Smooth muscle cell (in vitro differentiated cells): Measurements from ENCODE around the gene DNAI2. TPM values are rescaled to one million over a fixed set of nuclear protein-coding genes. Genes with fewer than 3 reads are reported as not detected.
"Not testable (repeated sequence)": the region's sequence is repeated elsewhere in the genome, so short reads cannot be mapped to it uniquely, and the experiment has no call there.

Experiments
- DNase-seq: peaks from one replicate; lab custom pipeline; 2025; ENCODE audit not compliant: unreplicated experiment; lab: John Stamatoyannopoulos, UW
- H2AFZ ChIP-seq: fragments of 200-600 bp; sonication (generic); 2 replicates; pipeline ENCODE4 v1.6.0; 2016; ENCODE audit warnings: antibody characterized with exemption, low read depth, mild to moderate bottlenecking
- H3F3A ChIP-seq: fragments of 200-600 bp; sonication (generic); 2 replicates; pipeline ENCODE4 v1.6.0; 2017; ENCODE audit warnings: antibody characterized with exemption, low read depth
- H3K27ac ChIP-seq: fragments of 200-600 bp; sonication (generic); 2 replicates; pipeline ENCODE4 v1.5.1; 2016; ENCODE audit warnings: low read depth, mild to moderate bottlenecking
- H3K27me3 ChIP-seq: fragments of 200-600 bp; sonication (generic); 2 replicates; pipeline ENCODE4 v1.6.1; 2016; ENCODE audit warnings: low read depth, mild to moderate bottlenecking
- H3K36me3 ChIP-seq: fragments of 200-600 bp; sonication (generic); 2 replicates; pipeline ENCODE4 v1.5.1; 2016; ENCODE audit warnings: low read depth
- H3K4me1 ChIP-seq: fragments of 200-600 bp; sonication (generic); 2 replicates; pipeline ENCODE4 v1.5.1; 2016; ENCODE audit warnings: low read depth
- H3K4me2 ChIP-seq: fragments of 200-600 bp; sonication (generic); 2 replicates; pipeline ENCODE4 v1.6.0; 2016; ENCODE audit warnings: mild to moderate bottlenecking
- H3K4me3 ChIP-seq: fragments of 200-600 bp; sonication (generic); 2 replicates; pipeline ENCODE4 v1.5.1; 2016; ENCODE audit warnings: mild to moderate bottlenecking
- H3K79me2 ChIP-seq: fragments of 200-600 bp; sonication (generic); 2 replicates; pipeline ENCODE4 v1.6.0; 2016; ENCODE audit warnings: low read depth, mild to moderate bottlenecking
- H3K9ac ChIP-seq: fragments of 200-600 bp; sonication (generic); 2 replicates; pipeline ENCODE4 v1.6.0; 2016; ENCODE audit warnings: low read depth
- H3K9me3 ChIP-seq: fragments of 200-600 bp; sonication (generic); replicated peaks from 2 replicates; pipeline ENCODE4 v1.5.1; 2016; ENCODE audit warnings: low read depth
- H4K20me1 ChIP-seq: fragments of 200-600 bp; sonication (generic); 2 replicates; pipeline ENCODE4 v1.6.0; 2016; ENCODE audit warnings: low read depth
- WGBS: methylation state at CpG from one replicate; pipeline ENCODE4 v1.1.7; 2016; ENCODE audit warnings: low lambda C conversion rate; 5-methylcytosine and 5-hydroxymethylcytosine counted together
- polyA plus RNA-seq: library from polyadenylated mRNA; unstranded; fragments of >200 nt; fragmentation: Nextera tagmentation; extraction: Ambion mirVana; gene quantifications from 2 replicates; pipeline ENCODE4 v1.2.1, GENCODE V29; 2016
- total RNA-seq: library from RNA; depleted of rRNA; stranded (reverse); fragments of >200 nt; gene quantifications from 2 replicates; pipeline ENCODE4 v1.2.3, GENCODE V29; 2014
- TF ChIP-seq, protein P1 (sequence below): fragments of 200-600 bp; sonication (generic); IDR thresholded peaks from 2 replicates; pipeline ENCODE4 v1.5.1; 2017; ENCODE audit warnings: borderline replicate concordance, mild to moderate bottlenecking, antibody characterized with exemption; ENCODE audit not compliant: insufficient read depth, poor library complexity, severe bottlenecking

Gene DNAI2
- total and polyA plus RNA-seq, 2 experiments from 2014 or later, result not detected

DNA sequence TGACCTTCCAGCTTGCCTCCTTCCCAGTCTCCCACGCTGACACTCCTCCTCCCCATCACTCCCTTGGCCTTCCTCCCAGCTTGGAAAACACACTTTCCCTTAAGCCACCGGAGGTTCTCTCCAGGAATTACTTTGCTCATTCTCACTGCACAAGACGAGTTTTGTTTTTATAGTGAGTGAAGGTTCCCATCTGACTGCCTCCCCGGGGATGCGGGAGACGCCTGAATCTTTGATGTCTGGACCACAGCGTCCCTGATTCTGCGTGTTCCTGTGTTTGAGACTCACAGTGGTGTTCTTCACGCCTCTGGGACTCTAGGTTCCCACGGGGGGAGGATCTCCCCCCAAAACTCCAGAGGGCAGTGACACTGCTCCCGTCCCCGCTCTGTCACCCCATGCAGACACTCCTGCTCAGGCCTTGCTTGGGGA lies 2.0 kb downstream of the DNAI2 start:
- H3K9ac ChIP-seq, result no peak overlapping the region
- no peak overlapping the region for H2AFZ ChIP-seq
- H3K79me2 ChIP-seq, result no peaks in the 10 kb centered on the region
- H3K36me3 ChIP-seq, result no peaks in the 10 kb centered on the region
- H3K4me1 ChIP-seq, result peaks cover 18% of the 10 kb centered on the region
- WGBS, result 89% methylated on average over 12 of the region's 12 CpGs
- no peaks in the 10 kb centered on the region for H4K20me1 ChIP-seq
- peaks cover 25% of the 10 kb centered on the region for H3K27me3 ChIP-seq
- no peak overlapping the region for H3K4me2 ChIP-seq
- TF ChIP-seq, protein P1, sequence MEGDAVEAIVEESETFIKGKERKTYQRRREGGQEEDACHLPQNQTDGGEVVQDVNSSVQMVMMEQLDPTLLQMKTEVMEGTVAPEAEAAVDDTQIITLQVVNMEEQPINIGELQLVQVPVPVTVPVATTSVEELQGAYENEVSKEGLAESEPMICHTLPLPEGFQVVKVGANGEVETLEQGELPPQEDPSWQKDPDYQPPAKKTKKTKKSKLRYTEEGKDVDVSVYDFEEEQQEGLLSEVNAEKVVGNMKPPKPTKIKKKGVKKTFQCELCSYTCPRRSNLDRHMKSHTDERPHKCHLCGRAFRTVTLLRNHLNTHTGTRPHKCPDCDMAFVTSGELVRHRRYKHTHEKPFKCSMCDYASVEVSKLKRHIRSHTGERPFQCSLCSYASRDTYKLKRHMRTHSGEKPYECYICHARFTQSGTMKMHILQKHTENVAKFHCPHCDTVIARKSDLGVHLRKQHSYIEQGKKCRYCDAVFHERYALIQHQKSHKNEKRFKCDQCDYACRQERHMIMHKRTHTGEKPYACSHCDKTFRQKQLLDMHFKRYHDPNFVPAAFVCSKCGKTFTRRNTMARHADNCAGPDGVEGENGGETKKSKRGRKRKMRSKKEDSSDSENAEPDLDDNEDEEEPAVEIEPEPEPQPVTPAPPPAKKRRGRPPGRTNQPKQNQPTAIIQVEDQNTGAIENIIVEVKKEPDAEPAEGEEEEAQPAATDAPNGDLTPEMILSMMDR, result no peak
- no peak overlapping the region for H3K4me3 ChIP-seq
- H3F3A ChIP-seq, result no peaks in the 10 kb centered on the region
- no peak for DNase-seq
- no peaks in the 10 kb centered on the region for H3K9me3 ChIP-seq
- H3K27ac ChIP-seq, result no peak overlapping the region

DNA sequence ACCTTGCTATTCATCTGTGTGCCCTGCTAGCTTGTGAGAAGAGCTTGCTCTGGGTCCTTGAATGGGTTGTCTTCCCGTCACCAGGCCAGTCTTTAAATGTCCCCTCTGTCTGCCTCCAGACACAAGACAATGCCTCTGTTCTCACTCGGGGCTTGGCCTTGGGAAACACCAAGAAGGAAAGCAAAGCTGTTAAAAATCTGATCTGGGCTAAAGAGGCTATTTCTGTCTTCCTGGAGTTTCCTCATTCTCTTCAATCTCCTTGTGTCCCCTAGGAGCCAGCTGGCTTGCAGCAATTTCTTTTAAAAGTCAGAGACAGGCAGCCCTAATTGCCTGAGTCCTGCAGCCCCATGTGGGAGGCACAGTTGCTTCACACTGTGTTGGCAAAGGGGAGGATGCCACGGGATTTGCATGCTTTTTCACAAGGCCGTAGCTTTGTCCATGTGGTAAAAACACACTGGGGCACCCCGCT lies 2.5 kb downstream of the DNAI2 start:
- 64% methylated on average over 5 of the region's 5 CpGs for WGBS
- TF ChIP-seq, protein P1, result no peak
- H3K27ac ChIP-seq, result no peak overlapping the region

DNA sequence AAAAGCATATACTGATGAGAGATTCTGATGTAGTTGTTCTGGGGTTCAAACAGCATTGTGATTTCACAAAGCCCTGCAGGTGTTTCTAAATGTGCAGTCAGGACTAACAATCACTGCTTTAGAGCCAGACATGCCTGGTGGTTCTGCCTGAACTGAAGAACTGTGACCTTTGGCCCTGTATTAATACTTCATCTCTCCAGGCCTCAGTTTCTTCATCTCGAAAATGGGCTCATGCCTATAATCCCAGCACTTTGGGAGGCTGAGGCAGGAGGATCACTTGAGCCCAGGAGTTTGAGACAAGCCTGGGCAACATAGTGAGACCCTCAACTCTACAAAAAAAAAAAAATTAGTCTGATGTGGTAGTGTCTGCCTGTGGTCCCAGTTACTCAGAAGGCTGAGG lies 3.9 kb downstream of the DNAI2 start:
- no peaks in the 10 kb centered on the region for H3K36me3 ChIP-seq
- no peaks in the 10 kb centered on the region for H3K79me2 ChIP-seq
- no peak for DNase-seq
- H3K27me3 ChIP-seq, result peaks cover 25% of the 10 kb centered on the region
- H3K9me3 ChIP-seq, result no peaks in the 10 kb centered on the region
- H3K4me1 ChIP-seq, result peaks cover 10% of the 10 kb centered on the region
- TF ChIP-seq, protein P1, result no peak
- 80% methylated on average over 1 of the region's 1 CpG for WGBS
- no peak overlapping the region for H2AFZ ChIP-seq
- H3K4me3 ChIP-seq, result no peak overlapping the region
- H3F3A ChIP-seq, result no peaks in the 10 kb centered on the region
- no peak overlapping the region for H3K27ac ChIP-seq
- H3K4me2 ChIP-seq, result no peak overlapping the region
- H4K20me1 ChIP-seq, result no peaks in the 10 kb centered on the region
- no peak overlapping the region for H3K9ac ChIP-seq

More for the DNA sequence above, 2.5 kb downstream of the DNAI2 start:
- no peak overlapping the region for H3K4me3 ChIP-seq
- H3F3A ChIP-seq, result no peaks in the 10 kb centered on the region
- peaks cover 25% of the 10 kb centered on the region for H3K27me3 ChIP-seq
- peaks cover 18% of the 10 kb centered on the region for H3K4me1 ChIP-seq
- no peaks in the 10 kb centered on the region for H3K36me3 ChIP-seq
- no peaks in the 10 kb centered on the region for H4K20me1 ChIP-seq
- H3K9me3 ChIP-seq, result no peaks in the 10 kb centered on the region
- no peaks in the 10 kb centered on the region for H3K79me2 ChIP-seq
- H3K4me2 ChIP-seq, result no peak overlapping the region
- H3K9ac ChIP-seq, result no peak overlapping the region
- DNase-seq, result no peak
- no peak overlapping the region for H2AFZ ChIP-seq

DNA sequence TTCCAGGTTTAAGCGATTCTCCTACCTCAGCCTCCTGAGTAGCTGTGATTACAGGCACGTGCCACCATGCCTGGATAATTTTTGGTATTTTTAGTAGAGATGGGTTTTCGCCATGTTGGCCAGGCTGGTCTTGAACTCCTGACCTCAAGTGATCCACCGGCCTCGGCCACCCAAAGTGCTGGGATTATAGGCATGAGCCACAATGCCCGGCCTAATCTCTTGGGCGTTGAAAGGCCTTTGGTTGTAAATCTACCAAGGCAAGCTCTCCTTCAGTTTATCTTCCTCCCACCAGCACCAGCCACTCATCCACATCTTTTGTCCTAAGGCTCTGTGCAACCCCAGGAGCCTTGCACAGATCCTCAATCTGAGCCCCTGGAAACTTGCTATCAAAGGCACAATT lies 5.6 kb downstream of the DNAI2 start:
- H3K27ac ChIP-seq, DNase-seq, H2AFZ ChIP-seq, H3F3A ChIP-seq, H3K9ac ChIP-seq, H3K4me3 ChIP-seq, H3K4me2 ChIP-seq, H3K79me2 ChIP-seq, H3K36me3 ChIP-seq, H4K20me1 ChIP-seq, H3K9me3 ChIP-seq: not testable (repeated sequence)
- H3K4me1 ChIP-seq, result peaks cover 10% of the 10 kb centered on the region
- H3K27me3 ChIP-seq, result peaks cover 21% of the 10 kb centered on the region
- WGBS, result 75% methylated on average over 7 of the region's 7 CpGs
